Esophagus squamous epithelium (tissue), 4 donors: ENCODE results near the gene USP49.

ENCODE experiments used
- CTCF ChIP-seq, 6 experiments: fragments of 450-650 bp in 4 of 6; fragments of 200-600 bp in 2 of 6; sonication (generic) in 2 of 6; IDR thresholded peaks; one replicate each; pipeline ENCODE4 v1.5.1; 2016 to 2019; ENCODE audit warnings: antibody characterized with exemption in 6 of 6, mild to moderate bottlenecking in 4 of 6, moderate library complexity in 4 of 6
- POLR2A ChIP-seq, 4 donors: fragments of 450-650 bp; IDR thresholded peaks; one replicate each; pipeline ENCODE4 v1.6.1; 2017; ENCODE audit warnings: antibody characterized with exemption in 4 of 4, mild to moderate bottlenecking in 4 of 4, moderate library complexity in 3 of 4

- TF ChIP-seq CTCF (IDR thresholded peaks at IDR 0.05) (no peak), POLR2A (IDR thresholded peaks at IDR 0.05) (no peak)
Measured at GRCh38 chr6:41763470-41763869, 131.7 kb downstream of the USP49 start.
